Transverse colon (tissue), 4 donors: ENCODE results near the gene PRKCA.

Source experiments
- CTCF ChIP-seq, 5 experiments: fragments of 200-600 bp in 3 of 5; fragments of 450-650 bp in 2 of 5; sonication (generic) in 3 of 5; IDR thresholded peaks; 1 replicate in 2 of 5; 2 replicates in 3 of 5; pipeline ENCODE4 v1.5.1; 2016 to 2017; ENCODE audit warnings: antibody characterized with exemption in 5 of 5, inconsistent platforms in 3 of 5, mild to moderate bottlenecking in 2 of 5, moderate library complexity in 1 of 5
- EP300 ChIP-seq: sonication (generic); formaldehyde crosslinking; IDR thresholded peaks from one replicate; pipeline ENCODE4 v1.6.1; 2017; ENCODE audit warnings: antibody characterized with exemption, low read depth
- POLR2AphosphoS5 ChIP-seq, 3 donors: sonication (generic); formaldehyde crosslinking; IDR thresholded peaks; one replicate each; pipeline ENCODE4 v1.6.1; 2016; ENCODE audit warnings: antibody characterized with exemption in 3 of 3

GRCh38 chr17:66734186-66734943 lies 432.0 kb downstream of the PRKCA start:
- no peak for TF ChIP-seq CTCF (IDR thresholded peaks at IDR 0.05)
- no peak for TF ChIP-seq EP300
- TF ChIP-seq POLR2AphosphoS5 (IDR thresholded peaks at IDR 0.05): no peak
